Right lobe of liver (tissue), 6 donors: Measurements from ENCODE around the gene CALR. TPM values are rescaled to one million over a fixed set of nuclear protein-coding genes. Genes with fewer than 3 reads are reported as not detected.

Experiments
- ATAC-seq, 4 donors: fragments of 200-7000 bp; cut with Tn5 transposase; one replicate each; pipeline ENCODE4 v1.9.1; 2020; ENCODE audit warnings: mild to moderate bottlenecking in 4 of 4, moderate library complexity in 4 of 4
- DNase-seq, 3 donors: peaks; one replicate each; pipeline ENCODE4 v3.0.0-alpha.2; 2020
- H3K27ac ChIP-seq, 3 donors: fragments of 200-600 bp; one replicate each; pipeline ENCODE4 v1.8.0; 2022
- H3K27me3 ChIP-seq, 2 donors: fragments of 200-600 bp; one replicate each; pipeline ENCODE4 v1.8.0; 2022
- H3K36me3 ChIP-seq, 4 donors: fragments of 200-600 bp; sonication (generic) in 1 of 4; one replicate each; pipeline versions ENCODE4 v1.5.1 to v1.8.0; 2017 to 2022; ENCODE audit warnings: control low read depth in 1 of 4
- H3K4me1 ChIP-seq, 4 donors: fragments of 200-600 bp; sonication (generic) in 1 of 4; one replicate each; pipeline versions ENCODE4 v1.5.1 to v1.8.0; 2017 to 2022; ENCODE audit warnings: control low read depth in 1 of 4
- H3K4me3 ChIP-seq, 3 donors: fragments of 200-600 bp; one replicate each; pipeline ENCODE4 v1.8.0; 2022
- H3K9me3 ChIP-seq, 4 donors: fragments of 200-600 bp; sonication (generic) in 1 of 4; one replicate each; pipeline versions ENCODE4 v1.5.1 to v1.8.0; 2017 to 2022; ENCODE audit warnings: control low read depth in 1 of 4
- POLR2A ChIP-seq: fragments of 450-650 bp; IDR thresholded peaks from one replicate; pipeline ENCODE4 v1.6.1; 2017; ENCODE audit warnings: antibody characterized with exemption, mild to moderate bottlenecking
- WGBS: methylation state at CpG from one replicate; pipeline ENCODE4 v1.1.6; 2018; ENCODE audit warnings: low coverage, low lambda C conversion rate; ENCODE audit not compliant: insufficient coverage; ENCODE audit errors: missing lambda C conversion rate; 5-methylcytosine and 5-hydroxymethylcytosine counted together
- intact Hi-C, 2 donors: fragments of 100-400 bp; cut with DNase I; formaldehyde crosslinking; loops; one replicate each; pipeline versions ENCODE4 v1.11.2 to v1.14.1; 2022
- total RNA-seq, 6 experiments: library from RNA; depleted of rRNA in 2 of 6; stranded (reverse); fragments of >200 nt in 2 of 6; fragmentation: NEBNext Ultra II Directional in 3 of 6; extraction: Animal tissue kit (Norgen Biotek cat#: 25700) in 3 of 6; gene quantifications; one replicate each; pipeline versions ENCODE4 v1.1.0 to v1.2.4, GENCODE V29; 2016 to 2023
- TF ChIP-seq, protein P1 (sequence below), 4 donors: fragments of 200-600 bp in 3 of 4; fragments of 450-650 bp in 1 of 4; IDR thresholded peaks; one replicate each; pipeline versions ENCODE4 v1.5.1 to v1.8.0; 2016 to 2022; ENCODE audit warnings: antibody characterized with exemption in 4 of 4, mild to moderate bottlenecking in 2 of 4
- donor health status: DM: no; HTN: yes; CAD: no.
- donor health status: DM: no; HTN: no; CAD: no.
- donor health status: DM: no; HTN: no; CAD: no.
- donor health status: DM: no; HTN: yes; CAD: no.
- donor health status: DM: no; HTN: yes; CAD: no.

CALR gene
- total RNA-seq, 6 experiments from 2014 or later, result 771 to 1,471 (median 1,008) TPM

DNA sequence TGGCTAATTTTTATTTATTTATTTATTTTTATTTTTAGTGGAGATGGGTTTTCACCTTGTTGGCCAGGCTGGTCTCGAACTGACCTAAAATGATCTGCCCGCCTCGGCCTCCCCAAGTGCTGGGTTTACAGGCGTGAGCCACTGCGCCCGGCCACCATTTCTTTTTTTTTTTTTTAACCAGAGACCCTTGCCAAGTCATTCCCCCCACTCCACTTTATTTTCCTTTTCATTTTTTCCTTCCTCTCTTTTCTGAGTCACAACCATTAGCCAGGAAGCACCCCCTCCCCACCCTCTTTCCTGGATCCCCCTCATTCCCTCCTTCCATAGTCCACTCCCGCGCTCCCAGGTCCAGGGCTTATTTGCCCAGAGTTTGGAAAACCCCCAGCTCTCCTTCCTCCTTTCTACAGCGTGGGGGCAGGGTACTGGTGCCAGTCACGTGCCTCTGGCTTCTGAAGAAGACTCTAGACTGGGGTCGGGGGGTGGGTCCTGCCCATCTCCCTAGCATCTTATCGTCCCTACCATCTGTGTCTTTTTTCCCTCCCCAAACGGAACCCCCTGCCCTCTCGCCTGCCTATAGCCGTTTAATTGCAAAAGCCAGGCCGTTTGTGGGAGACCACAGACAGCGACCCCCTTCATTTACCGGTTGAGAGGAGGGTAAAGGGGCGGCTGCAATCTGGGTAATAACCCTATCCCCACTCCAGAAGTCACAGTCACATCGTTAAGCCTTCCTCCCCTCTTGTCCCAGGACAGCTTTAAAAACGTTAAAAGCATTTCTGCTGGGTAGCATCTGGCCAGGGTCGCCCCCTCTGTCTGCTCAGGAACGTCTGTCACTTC lies 1.1 kb upstream of the CALR start:
- peaks cover 0 to 46% (median 13%) of the 10 kb centered on the region in 4 donors for H3K4me1 ChIP-seq
- TF ChIP-seq, protein P1, sequence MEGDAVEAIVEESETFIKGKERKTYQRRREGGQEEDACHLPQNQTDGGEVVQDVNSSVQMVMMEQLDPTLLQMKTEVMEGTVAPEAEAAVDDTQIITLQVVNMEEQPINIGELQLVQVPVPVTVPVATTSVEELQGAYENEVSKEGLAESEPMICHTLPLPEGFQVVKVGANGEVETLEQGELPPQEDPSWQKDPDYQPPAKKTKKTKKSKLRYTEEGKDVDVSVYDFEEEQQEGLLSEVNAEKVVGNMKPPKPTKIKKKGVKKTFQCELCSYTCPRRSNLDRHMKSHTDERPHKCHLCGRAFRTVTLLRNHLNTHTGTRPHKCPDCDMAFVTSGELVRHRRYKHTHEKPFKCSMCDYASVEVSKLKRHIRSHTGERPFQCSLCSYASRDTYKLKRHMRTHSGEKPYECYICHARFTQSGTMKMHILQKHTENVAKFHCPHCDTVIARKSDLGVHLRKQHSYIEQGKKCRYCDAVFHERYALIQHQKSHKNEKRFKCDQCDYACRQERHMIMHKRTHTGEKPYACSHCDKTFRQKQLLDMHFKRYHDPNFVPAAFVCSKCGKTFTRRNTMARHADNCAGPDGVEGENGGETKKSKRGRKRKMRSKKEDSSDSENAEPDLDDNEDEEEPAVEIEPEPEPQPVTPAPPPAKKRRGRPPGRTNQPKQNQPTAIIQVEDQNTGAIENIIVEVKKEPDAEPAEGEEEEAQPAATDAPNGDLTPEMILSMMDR (IDR thresholded peaks at IDR 0.05), result no peak
- TF ChIP-seq POLR2A, result no peak
- WGBS, result 19% methylated on average over 20 of the region's 23 CpGs
- peak overlapping the region; percentile 43 to 100 (median 97) for H3K4me3 ChIP-seq
- no peaks in the 10 kb centered on the region for H3K9me3 ChIP-seq
- peak overlapping the region in 2 of 3 donors; percentile 48 to 49 for H3K27ac ChIP-seq
- peaks cover 7 to 32% (median 23%) of the 10 kb centered on the region in 4 donors for H3K36me3 ChIP-seq
- no peaks in the 10 kb centered on the region for H3K27me3 ChIP-seq
- ATAC-seq (peak in 2 of 4 donors; percentile 1 to 5), DNase-seq (peak in 2 of 3 donors; percentile 57 to 64)
- intact Hi-C loops, result loop anchor here in 1 of 2 donors (10.0 kb wide), 1 partner anchor 53 kb away; the partner anchor contains the start of genes DNASE2 and KLF1

DNA sequence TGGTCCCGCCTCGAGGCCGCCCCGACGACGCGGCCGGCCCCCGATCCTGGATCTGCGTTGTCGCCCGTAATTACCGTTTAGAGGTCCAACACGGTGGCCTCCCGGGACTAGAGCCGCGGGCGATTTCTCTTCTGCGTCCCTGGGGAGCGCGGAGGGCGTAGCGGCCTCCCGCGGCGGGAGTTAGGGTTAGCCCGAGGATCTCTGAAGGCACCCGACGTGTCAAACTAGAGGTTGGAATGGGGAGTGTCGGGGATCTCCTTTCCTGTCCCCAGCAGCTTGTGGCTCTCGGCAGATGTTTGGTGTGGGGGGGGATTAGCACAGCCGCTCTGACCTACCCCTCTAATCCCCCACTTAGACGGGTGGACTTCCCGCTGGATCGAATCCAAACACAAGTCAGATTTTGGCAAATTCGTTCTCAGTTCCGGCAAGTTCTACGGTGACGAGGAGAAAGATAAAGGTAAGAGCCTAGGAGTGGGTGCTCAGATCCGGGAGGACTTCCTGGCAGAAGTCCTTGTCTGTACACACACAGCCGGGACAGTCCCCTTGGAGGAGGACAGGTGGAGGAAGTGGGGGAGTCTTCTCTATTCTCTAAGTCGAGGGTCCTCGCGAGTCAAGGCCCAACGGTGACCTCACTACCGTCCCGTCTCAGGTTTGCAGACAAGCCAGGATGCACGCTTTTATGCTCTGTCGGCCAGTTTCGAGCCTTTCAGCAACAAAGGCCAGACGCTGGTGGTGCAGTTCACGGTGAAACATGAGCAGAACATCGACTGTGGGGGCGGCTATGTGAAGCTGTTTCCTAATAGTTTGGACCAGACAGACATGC lies 581 bp downstream of the CALR start:
- Histone ChIP-seq H3K4me1 (peaks cover 0 to 42% (median 11%) of the 10 kb centered on the region in 4 donors), H3K36me3 (peaks cover 7 to 49% (median 33%) of the 10 kb centered on the region in 4 donors), H3K27ac (peak overlapping the region; percentile 77 to 92 (median 81)), H3K9me3 (no peaks in the 10 kb centered on the region), H3K27me3 (no peaks in the 10 kb centered on the region), H3K4me3 (peak overlapping the region; percentile 94 to 100 (median 97))
- peak in 1 of 3 donors; percentile 56 for DNase-seq
- TF ChIP-seq, protein P1 (IDR thresholded peaks at IDR 0.05), result no peak
- no peak for TF ChIP-seq POLR2A
- WGBS, result 0% methylated on average over 17 of the region's 54 CpGs
- peak in 3 of 4 donors; percentile 2 to 7 (median 3) for ATAC-seq
- intact Hi-C loops, result loop anchor here in 1 of 2 donors (10.0 kb wide), 1 partner anchor 54 kb away; the partner anchor contains the start of genes DNASE2 and KLF1

DNA sequence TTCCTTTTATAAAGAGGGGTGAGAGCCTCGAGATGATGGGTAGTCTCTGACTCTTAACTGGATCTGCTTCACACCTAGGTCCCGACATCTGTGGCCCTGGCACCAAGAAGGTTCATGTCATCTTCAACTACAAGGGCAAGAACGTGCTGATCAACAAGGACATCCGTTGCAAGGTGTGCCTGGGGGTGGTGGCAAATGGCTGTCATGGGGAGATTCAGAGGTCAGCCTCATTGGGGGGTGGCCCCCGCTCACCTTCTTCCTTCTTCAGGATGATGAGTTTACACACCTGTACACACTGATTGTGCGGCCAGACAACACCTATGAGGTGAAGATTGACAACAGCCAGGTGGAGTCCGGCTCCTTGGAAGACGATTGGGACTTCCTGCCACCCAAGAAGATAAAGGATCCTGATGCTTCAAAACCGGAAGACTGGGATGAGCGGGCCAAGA lies 1.6 kb downstream of the CALR start:
- DNase-seq (no peak), ATAC-seq (no peak)
- intact Hi-C loops, result loop anchor here in 1 of 2 donors (10.0 kb wide), 1 partner anchor 55 kb away; the partner anchor contains the start of genes DNASE2 and KLF1
- Histone ChIP-seq H3K4me3 (peak overlapping the region; percentile 94 to 100 (median 97)), H3K27me3 (no peaks in the 10 kb centered on the region), H3K9me3 (no peaks in the 10 kb centered on the region), H3K4me1 (peaks cover 0 to 40% (median 11%) of the 10 kb centered on the region in 4 donors), H3K36me3 (peaks cover 7 to 59% (median 40%) of the 10 kb centered on the region in 4 donors), H3K27ac (peak overlapping the region in 1 of 3 donors; percentile 81)
- no peak for TF ChIP-seq POLR2A
- TF ChIP-seq, protein P1 (IDR thresholded peaks at IDR 0.05), result no peak
- WGBS, result 36% methylated on average over 4 of the region's 10 CpGs

DNA sequence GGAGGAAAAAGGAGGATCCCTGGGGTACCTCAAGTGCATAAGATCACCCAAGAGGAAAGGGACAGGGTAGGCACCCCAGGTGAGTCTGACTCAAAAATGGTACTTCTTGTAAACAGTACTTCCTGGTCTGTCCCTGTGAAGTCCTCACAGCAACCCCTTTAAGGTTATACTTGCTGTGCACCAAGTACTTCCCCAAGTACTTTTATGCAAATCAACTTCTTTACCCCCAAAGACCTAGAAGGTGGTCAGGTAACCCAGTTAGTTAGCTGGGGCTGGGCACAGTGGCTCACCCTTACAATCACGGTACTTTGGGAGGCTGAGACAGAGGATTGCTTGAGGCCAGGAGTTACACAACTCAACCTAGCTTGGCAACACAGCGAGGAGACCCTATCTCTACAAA lies 2.5 kb downstream of the CALR start:
- TF ChIP-seq, protein P1 (IDR thresholded peaks at IDR 0.05), result no peak
- TF ChIP-seq POLR2A, result no peak
- Histone ChIP-seq H3K27me3 (no peaks in the 10 kb centered on the region), H3K9me3 (no peaks in the 10 kb centered on the region), H3K4me3 (peak overlapping the region in 2 of 3 donors; percentile 94 to 97), H3K36me3 (peaks cover 7 to 60% (median 40%) of the 10 kb centered on the region in 4 donors), H3K27ac (no peak overlapping the region), H3K4me1 (peaks cover 0 to 40% (median 11%) of the 10 kb centered on the region in 4 donors)
- no peak for DNase-seq
- intact Hi-C loops, result no loop called here
- no peak for ATAC-seq
- WGBS, result 87% methylated on average over 2 of the region's 2 CpGs
